H1 (cell line): ENCODE results near the gene PACS1. TPM values are rescaled to one million over a fixed set of nuclear protein-coding genes. Genes with fewer than 3 reads are reported as not detected.

Experiments
- CTCF ChIA-PET: fragments of 300-600 bp; sonication (Branson Sonifier 250); formaldehyde crosslinking; loops from one replicate; lab custom pipeline; 2021; ENCODE audit not compliant: partially characterized antibody; lab: Charles Lee
- POLR2A ChIA-PET: fragments of 300-600 bp; sonication (Branson Sonifier 250); formaldehyde crosslinking; loops from one replicate; lab custom pipeline; 2021; ENCODE audit warnings: inconsistent platforms; ENCODE audit not compliant: partially characterized antibody; lab: Charles Lee
- DNase-seq, 2 experiments: peaks; one replicate each; pipeline versions ENCODE4 v3.0.0 to v3.0.0-alpha.2; 2010 to 2022; ENCODE audit warnings: low spot score in 2 of 2, low read depth in 1 of 2, mixed read lengths in 1 of 2
- FAIRE-seq: peaks from 2 replicates; lab custom pipeline; 2011; peaks lifted over from hg19 to GRCh38; lab: Jason Lieb, UNC
- H2AFZ ChIP-seq: 2 replicates; pipeline ENCODE4 v1.8.1; 2012; ENCODE audit warnings: low read length, inconsistent platforms
- H2AK5ac ChIP-seq: 2 replicates; pipeline ENCODE4 v1.6.1; 2013; ENCODE audit warnings: low read depth, low read length
- H2BK120ac ChIP-seq: replicated peaks from 2 replicates; pipeline ENCODE3; 2013; ENCODE audit warnings: low read depth, low read length, inconsistent platforms
- H2BK12ac ChIP-seq: 2 replicates; pipeline ENCODE4 v1.6.1; 2013; ENCODE audit warnings: low read depth, low read length
- H2BK15ac ChIP-seq: 2 replicates; pipeline ENCODE4 v1.6.1; 2013; ENCODE audit warnings: low read length
- H2BK20ac ChIP-seq: 2 replicates; pipeline ENCODE4 v1.6.1; 2013; ENCODE audit warnings: low read length
- H2BK5ac ChIP-seq: 2 replicates; pipeline ENCODE4 v1.6.1; 2013; ENCODE audit warnings: low read depth, low read length
- H3K14ac ChIP-seq: 2 replicates; pipeline ENCODE4 v1.6.1; 2013; ENCODE audit warnings: inconsistent platforms; ENCODE audit not compliant: insufficient read length
- H3K18ac ChIP-seq: 2 replicates; pipeline ENCODE4 v1.6.1; 2013; ENCODE audit warnings: low read length; ENCODE audit errors: extremely low read depth
- H3K23ac ChIP-seq: 2 replicates; pipeline ENCODE4 v1.6.1; 2013; ENCODE audit warnings: inconsistent platforms; ENCODE audit not compliant: insufficient read length
- H3K23me2 ChIP-seq: 2 replicates; pipeline ENCODE4 v1.6.1; 2013; ENCODE audit warnings: low read depth, low read length
- H3K27ac ChIP-seq: 2 replicates; pipeline ENCODE4 v1.6.1; 2011; ENCODE audit warnings: low read depth, low read length, inconsistent platforms
- H3K27me3 ChIP-seq, 4 experiments: replicated peaks in 1 of 4; 1 replicate in 1 of 4; 2 replicates in 3 of 4; pipeline versions ENCODE4 v1.6.1 to v1.8.1; 2011 to 2013; ENCODE audit warnings: low read length in 3 of 4, mild to moderate bottlenecking in 3 of 4, inconsistent platforms in 2 of 4, mixed read lengths in 2 of 4, moderate library complexity in 1 of 4; ENCODE audit not compliant: control insufficient read depth in 3 of 4, insufficient read depth in 3 of 4; ENCODE audit errors: extremely low read depth in 1 of 4
- H3K36me3 ChIP-seq, 4 experiments: 2 replicates each; pipeline versions ENCODE4 v1.6.1 to v1.8.1; 2011 to 2013; ENCODE audit warnings: mild to moderate bottlenecking in 4 of 4, low read length in 3 of 4, moderate library complexity in 2 of 4, control low read depth in 1 of 4, inconsistent platforms in 1 of 4; ENCODE audit not compliant: insufficient read depth in 4 of 4, control insufficient read depth in 2 of 4
- H3K4ac ChIP-seq: replicated peaks from 2 replicates; pipeline ENCODE3; 2013; ENCODE audit warnings: low read length, low read depth, mixed read lengths, inconsistent platforms; ENCODE audit not compliant: insufficient read length
- H3K4me1 ChIP-seq, 4 experiments: replicated peaks in 1 of 4; 1 replicate in 1 of 4; 2 replicates in 3 of 4; pipeline versions ENCODE4 v1.6.1 to v1.8.1; 2011 to 2013; ENCODE audit warnings: low read length in 3 of 4, inconsistent platforms in 2 of 4, mixed read lengths in 1 of 4; ENCODE audit not compliant: insufficient read depth in 4 of 4, control insufficient read depth in 3 of 4
- H3K4me2 ChIP-seq, 2 experiments: 2 replicates each; pipeline versions ENCODE4 v1.6.1 to v1.8.1; 2011 to 2013; ENCODE audit warnings: low read depth in 2 of 2, low read length in 2 of 2, control low read depth in 1 of 2, inconsistent platforms in 1 of 2, mild to moderate bottlenecking in 1 of 2; ENCODE audit not compliant: insufficient read depth in 1 of 2
- H3K4me3 ChIP-seq, 4 experiments: fragments of 200-600, 300-600 bp in 1 of 4; sonication (generic), shearing (Covaris generic), sonication (Bioruptor Twin) in 1 of 4; 2 replicates each; pipeline versions ENCODE4 v1.5.1 to v1.8.1; 2011 to 2016; ENCODE audit warnings: low read length in 4 of 4, low read depth in 3 of 4, control low read depth in 2 of 4, inconsistent platforms in 2 of 4, mild to moderate bottlenecking in 2 of 4, mixed read lengths in 1 of 4, moderate library complexity in 1 of 4; ENCODE audit not compliant: insufficient read depth in 2 of 4; ENCODE audit errors: extremely low read depth in 1 of 4
- H3K56ac ChIP-seq: replicated peaks from 2 replicates; pipeline ENCODE3; 2013; ENCODE audit warnings: low read depth, mild to moderate bottlenecking, mixed read lengths, low read length, inconsistent platforms; ENCODE audit not compliant: insufficient read length
- H3K79me1 ChIP-seq: 2 replicates; pipeline ENCODE4 v1.6.1; 2013; ENCODE audit warnings: low read depth, low read length, control low read depth
- H3K79me2 ChIP-seq, 2 experiments: 2 replicates each; pipeline versions ENCODE4 v1.6.1 to v1.8.1; 2012 to 2013; ENCODE audit warnings: low read length in 2 of 2, mild to moderate bottlenecking in 2 of 2, inconsistent platforms in 1 of 2; ENCODE audit not compliant: insufficient read depth in 2 of 2, control insufficient read depth in 1 of 2
- H3K9ac ChIP-seq, 4 experiments: replicated peaks in 1 of 4; 1 replicate in 1 of 4; 2 replicates in 3 of 4; pipeline versions ENCODE4 v1.6.1 to v1.8.1; 2011 to 2013; ENCODE audit warnings: low read depth in 3 of 4, low read length in 3 of 4, control low read depth in 2 of 4, mild to moderate bottlenecking in 2 of 4, moderate library complexity in 2 of 4, inconsistent platforms in 1 of 4; ENCODE audit errors: extremely low read depth in 1 of 4
- H3K9me3 ChIP-seq, 2 experiments: 2 replicates each; pipeline versions ENCODE4 v1.6.1 to v1.8.1; 2012 to 2013; ENCODE audit warnings: mild to moderate bottlenecking in 2 of 2, moderate library complexity in 2 of 2, control low read depth in 1 of 2, inconsistent platforms in 1 of 2, low read depth in 1 of 2, low read length in 1 of 2, mixed read lengths in 1 of 2; ENCODE audit not compliant: insufficient read depth in 2 of 2
- H4K20me1 ChIP-seq, 2 experiments: replicated peaks in 1 of 2; 2 replicates each; pipeline versions ENCODE3 to v1.8.1; 2011 to 2013; ENCODE audit warnings: inconsistent platforms in 2 of 2, low read length in 2 of 2, mild to moderate bottlenecking in 1 of 2; ENCODE audit not compliant: insufficient read depth in 2 of 2, control insufficient read depth in 1 of 2
- H4K5ac ChIP-seq: 2 replicates; pipeline ENCODE4 v1.6.1; 2013; ENCODE audit warnings: low read length, low read depth, mixed read lengths, inconsistent platforms; ENCODE audit not compliant: insufficient read length
- H4K8ac ChIP-seq: 2 replicates; pipeline ENCODE4 v1.8.0; 2013; ENCODE audit warnings: mild to moderate bottlenecking, moderate library complexity, low read length, inconsistent platforms; ENCODE audit not compliant: insufficient read depth; ENCODE audit errors: extremely low read depth
- H4K91ac ChIP-seq: replicated peaks from 2 replicates; pipeline ENCODE3; 2013; ENCODE audit warnings: low read length, mixed read lengths, inconsistent platforms; ENCODE audit not compliant: insufficient read length
- CEBPB ChIP-seq: IDR thresholded peaks from 2 replicates; pipeline ENCODE4 v1.6.1; 2012; ENCODE audit warnings: low read depth, low read length
- CHD1 ChIP-seq: IDR thresholded peaks from 2 replicates; pipeline ENCODE4 v1.6.1; 2012; ENCODE audit warnings: low read depth, low read length, improper control_type of control experiment
- CREB1 ChIP-seq: IDR thresholded peaks from 2 replicates; pipeline ENCODE4 v1.6.1; 2012; ENCODE audit warnings: inconsistent platforms
- E2F6 ChIP-seq: IDR thresholded peaks from 2 replicates; pipeline ENCODE4 v1.6.1; 2012; ENCODE audit warnings: inconsistent platforms
- GTF2F1 ChIP-seq: IDR thresholded peaks from 2 replicates; pipeline ENCODE4 v1.6.1; 2012; ENCODE audit warnings: low read depth, low read length, improper control_type of control experiment, borderline replicate concordance
- MAFK ChIP-seq: IDR thresholded peaks from 2 replicates; pipeline ENCODE4 v1.6.1; 2012; ENCODE audit warnings: low read depth, mild to moderate bottlenecking, improper control_type of control experiment, low read length
- POLR2AphosphoS5 ChIP-seq: IDR thresholded peaks from 2 replicates; pipeline ENCODE4 v1.6.1; 2011; ENCODE audit warnings: low read depth, low read length
- RAD21 ChIP-seq, 2 experiments: IDR thresholded peaks in 1 of 2; conservative IDR thresholded peaks in 1 of 2; 2 replicates each; pipeline ENCODE4 v1.6.1; 2011; ENCODE audit warnings: low read depth in 2 of 2, low read length in 2 of 2, improper control_type of control experiment in 1 of 2, inconsistent platforms in 1 of 2, mild to moderate bottlenecking in 1 of 2, moderate library complexity in 1 of 2
- RNF2 ChIP-seq: fragments of 200-900, 300-1000 bp; sonication (generic); IDR thresholded peaks from 2 replicates; pipeline ENCODE4 v1.7.1; 2016; ENCODE audit warnings: borderline replicate concordance, low read depth, mild to moderate bottlenecking, antibody characterized with exemption, low read length; ENCODE audit not compliant: poor library complexity, severe bottlenecking; ENCODE audit errors: missing control alignments
- SAP30 ChIP-seq: fragments of 300-600 bp; sonication (generic); IDR thresholded peaks from 2 replicates; pipeline ENCODE4 v1.7.1; 2012; ENCODE audit warnings: low read length, moderate library complexity, mild to moderate bottlenecking, inconsistent platforms; ENCODE audit not compliant: insufficient read depth, insufficient replicate concordance
- SRF ChIP-seq: IDR thresholded peaks from 2 replicates; pipeline ENCODE4 v1.6.1; 2011; ENCODE audit warnings: mild to moderate bottlenecking, low read depth, low read length, moderate library complexity
- YY1 ChIP-seq: IDR thresholded peaks from 2 replicates; pipeline ENCODE4 v1.6.1; 2011; ENCODE audit warnings: low read depth, mild to moderate bottlenecking, low read length
- WGBS, 2 experiments: shearing (Covaris generic) in 1 of 2; methylation state at CpG; one replicate each; pipeline versions ENCODE4 v1.1.6 to v1.1.7; 2013 to 2015; ENCODE audit warnings: low lambda C conversion rate in 2 of 2, mixed read lengths in 2 of 2, inconsistent platforms in 1 of 2, low coverage in 1 of 2, missing lambda C conversion rate in 1 of 2; ENCODE audit not compliant: insufficient replicate concordance in 2 of 2, insufficient coverage in 1 of 2, insufficient read length in 1 of 2; ENCODE audit errors: extremely low coverage in 1 of 2, missing lambda C conversion rate in 1 of 2; 5-methylcytosine and 5-hydroxymethylcytosine counted together
- polyA plus RNA-seq, 7 experiments: library from polyadenylated mRNA; depleted of rRNA in 3 of 7; stranded (reverse) in 5 of 7; unstranded in 2 of 7; fragments of >200 nt in 5 of 7; fragments of 200-250 nt in 2 of 7; gene quantifications; 1 replicate in 5 of 7; 2 replicates in 1 of 7; 4 replicates in 1 of 7; pipeline versions ENCODE4 v1.2.1 to v1.2.3, GENCODE V29; 2011 to 2013; ENCODE audit warnings: missing spikeins in 2 of 7, mixed read lengths in 2 of 7
- total RNA-seq: library from RNA; stranded (reverse); fragmentation: NEBNext Ultra II Directional; extraction: Animal tissue kit (Norgen Biotek cat#: 25700); gene quantifications from 2 replicates; pipeline ENCODE4 v1.2.1, GENCODE V29; 2021

The PACS1 gene
- total and polyA plus RNA-seq, 2 of the 8 experiments (the other 6 are each of a cell fraction or from before 2014, with no cell fraction given): 11.5 to 36.0 TPM

- Histone ChIP-seq H3K4me1 (peaks cover 0 to 5% (median 2%) of the 10 kb centered on the region in 4 experiments; a peak in 4 of 7 replicates), H2AK5ac (no peak overlapping the region), H3K36me3 (0 out of 8 replicates have a peak, but pooled peaks cover 0 to 3% (median 0%) of the 10 kb centered on the region in 4 experiments), H3K23ac (no peak overlapping the region), H2AFZ (no peak overlapping the region), H3K4me3 (no peak overlapping the region), H3K9ac (no peak overlapping the region), H3K23me2 (no peaks in the 10 kb centered on the region; the same call in 1 of the 2 replicates), H3K14ac (no peak overlapping the region), H2BK12ac (no peak overlapping the region), H4K5ac (no peak overlapping the region), H2BK120ac (no peak overlapping the region), H3K56ac (no peak overlapping the region), H3K79me2 (peaks cover 0 to 13% of the 10 kb centered on the region in 2 experiments; a peak in 2 of 4 replicates), H3K9me3 (no peaks in the 10 kb centered on the region), H4K20me1 (peaks cover 2% of the 10 kb centered on the region in 2 experiments), H3K79me1 (no peaks in the 10 kb centered on the region), H2BK20ac (no peak overlapping the region), H4K91ac (no peak overlapping the region), H2BK15ac (no peak overlapping the region), H3K27ac (no peak overlapping the region), H4K8ac (no peak overlapping the region), H3K4ac (no peak overlapping the region), H3K27me3 (no peaks in the 10 kb centered on the region), H3K18ac (no peak overlapping the region), H2BK5ac (no peak overlapping the region), H3K4me2 (no peak overlapping the region)
- WGBS, 2 experiments: 96% methylated on average over 4 of the region's 4 CpGs; no CpG with 5 or more reads in 1 of the 2 experiments
- POLR2A ChIA-PET: no interaction called here
- DNase-seq (no peak), FAIRE-seq (no peak)
- CTCF ChIA-PET: interaction anchor here (3.9 kb wide), 1 partner anchor 59 kb away, joined by 17 read pairs; no protein-coding TSS in a partner anchor
- TF ChIP-seq CEBPB: no peak
- no peak for TF ChIP-seq CHD1
- no peak for TF ChIP-seq YY1
- no peak for TF ChIP-seq POLR2AphosphoS5
- no peak for TF ChIP-seq MAFK
- TF ChIP-seq E2F6: no peak
- no peak for TF ChIP-seq SAP30
- no peak for TF ChIP-seq RNF2
- TF ChIP-seq CREB1: no peak
- no peak for TF ChIP-seq GTF2F1
- TF ChIP-seq SRF: no peak
- TF ChIP-seq RAD21 (IDR thresholded peaks at IDR 0.05 in 1 of 2, conservative IDR thresholded peaks at IDR 0.05 in 1 of 2; ENCODE audit: low read depth in 2 of 2, low read length in 2 of 2): no peak
These were observed 5.2 kb downstream of the PACS1 start for GRCh38 chr11:66075273-66075672.
